NCI-H187 (cell line): Measurements from ENCODE around the gene GPR137B.

ENCODE experiments used
- DNase-seq, 2 experiments: peaks; one replicate each; lab custom pipeline; 2025; lab: John Stamatoyannopoulos, UW

GPR137B gene

GRCh38 chr1:236114076-236114747 lies 28.1 kb upstream of the GPR137B start:
- DNase-seq: no peak

GRCh38 chr1:236117710-236118109 lies 24.6 kb upstream of the GPR137B start:
- DNase-seq: no peak

- no peak for DNase-seq
These were observed 22.3 kb upstream of the GPR137B start for GRCh38 chr1:236119943-236120484.

GRCh38 chr1:236120721-236121153 lies 21.6 kb upstream of the GPR137B start:
- no peak for DNase-seq

- no peak for DNase-seq
These were observed 20.2 kb upstream of the GPR137B start for GRCh38 chr1:236122176-236122575.

- no peak for DNase-seq
These were observed 18.8 kb upstream of the GPR137B start for GRCh38 chr1:236123563-236123962.

- DNase-seq: no peak
These were observed 17.4 kb upstream of the GPR137B start for GRCh38 chr1:236124965-236125364.

GRCh38 chr1:236127045-236127444 lies 15.3 kb upstream of the GPR137B start:
- DNase-seq: no peak

- DNase-seq: no peak
These were observed 13.6 kb upstream of the GPR137B start for GRCh38 chr1:236128646-236129178.

- DNase-seq: no peak
These were observed 13.0 kb upstream of the GPR137B start for GRCh38 chr1:236129306-236129705.

GRCh38 chr1:236130372-236130771 lies 12.0 kb upstream of the GPR137B start:
- DNase-seq: no peak

- DNase-seq: no peak
These were observed 10.4 kb upstream of the GPR137B start for GRCh38 chr1:236131916-236132315.

GRCh38 chr1:236132420-236133046 lies 9.8 kb upstream of the GPR137B start:
- no peak for DNase-seq

GRCh38 chr1:236133339-236133738 lies 9.0 kb upstream of the GPR137B start:
- no peak for DNase-seq

- no peak for DNase-seq
These were observed 8.5 kb upstream of the GPR137B start for GRCh38 chr1:236133802-236134201.

GRCh38 chr1:236137285-236137852 lies 5.0 kb upstream of the GPR137B start:
- DNase-seq: no peak

- no peak for DNase-seq
These were observed 2.8 kb upstream of the GPR137B start for GRCh38 chr1:236139495-236139894.

- no peak for DNase-seq
These were observed 1.5 kb upstream of the GPR137B start for GRCh38 chr1:236140705-236141446.

- DNase-seq: no peak
These were observed 689 bp upstream of the GPR137B start for GRCh38 chr1:236141447-236142252.

GRCh38 chr1:236143104-236143948 lies 987 bp downstream of the GPR137B start:
- DNase-seq: no peak
